ENCODE results near the gene MGMT.

Gene MGMT

DNA sequence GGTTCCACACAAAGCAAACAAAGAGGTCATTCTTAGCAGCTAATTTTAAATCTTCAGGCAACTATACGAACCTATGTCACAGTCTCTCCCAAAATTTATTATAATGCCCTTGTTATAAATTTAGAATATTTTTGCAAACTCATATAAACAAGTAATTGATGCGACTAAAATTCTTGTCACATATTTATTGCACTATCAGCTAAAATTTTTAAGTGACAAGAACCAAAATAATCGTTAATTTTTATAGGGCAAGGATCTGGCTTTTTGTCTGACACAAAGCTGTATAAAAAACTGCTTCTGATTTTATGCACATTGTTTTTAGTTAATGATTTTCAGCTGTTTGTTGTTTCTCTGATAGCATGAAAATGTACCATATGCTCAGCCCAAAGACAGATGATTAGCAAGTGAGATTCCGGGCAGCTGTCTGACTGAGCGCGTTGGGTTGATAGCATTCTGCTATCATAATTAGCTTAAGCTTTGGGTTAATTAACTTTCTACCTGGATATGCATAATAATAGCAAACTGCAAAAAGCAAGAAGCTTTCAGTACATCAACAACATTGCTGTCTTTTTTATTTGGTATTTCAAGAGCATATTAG, 136.0 kb downstream of the MGMT start:
- no peak for DNase-seq

DNA sequence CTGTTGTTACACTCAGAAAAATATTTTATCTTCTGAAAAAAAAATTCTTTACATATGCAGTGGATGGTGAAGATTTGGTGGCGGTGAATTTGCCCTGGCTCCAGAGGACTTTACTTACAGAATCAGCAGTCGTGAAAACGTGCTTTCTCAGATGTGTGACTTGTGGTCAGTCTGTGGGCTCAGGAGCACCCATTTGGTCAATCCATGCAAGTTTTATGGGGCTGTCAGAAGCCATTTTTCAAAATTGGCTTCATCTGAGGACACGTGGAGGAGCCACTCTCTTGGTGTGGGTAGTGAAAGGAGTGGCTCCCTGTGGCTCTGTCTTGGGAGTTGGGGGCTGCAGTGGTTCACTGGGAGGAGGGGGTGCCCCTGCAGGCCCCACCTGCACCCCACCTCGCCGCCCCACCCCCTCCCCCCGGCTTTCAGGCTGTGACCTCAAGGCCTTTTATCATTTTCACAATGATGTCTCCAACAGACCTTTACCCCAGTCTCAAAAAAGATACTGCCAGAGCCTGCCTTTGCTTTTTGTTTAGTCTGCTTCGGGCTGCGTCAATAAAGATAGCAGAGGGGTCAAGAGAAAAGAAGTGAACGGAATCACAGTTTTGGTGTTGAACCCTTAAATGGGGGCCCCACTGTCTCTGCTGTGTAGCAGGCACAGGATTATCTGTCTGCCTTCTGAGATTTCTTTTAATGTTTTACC, 137.4 kb downstream of the MGMT start:
- DNase-seq: no peak

DNA sequence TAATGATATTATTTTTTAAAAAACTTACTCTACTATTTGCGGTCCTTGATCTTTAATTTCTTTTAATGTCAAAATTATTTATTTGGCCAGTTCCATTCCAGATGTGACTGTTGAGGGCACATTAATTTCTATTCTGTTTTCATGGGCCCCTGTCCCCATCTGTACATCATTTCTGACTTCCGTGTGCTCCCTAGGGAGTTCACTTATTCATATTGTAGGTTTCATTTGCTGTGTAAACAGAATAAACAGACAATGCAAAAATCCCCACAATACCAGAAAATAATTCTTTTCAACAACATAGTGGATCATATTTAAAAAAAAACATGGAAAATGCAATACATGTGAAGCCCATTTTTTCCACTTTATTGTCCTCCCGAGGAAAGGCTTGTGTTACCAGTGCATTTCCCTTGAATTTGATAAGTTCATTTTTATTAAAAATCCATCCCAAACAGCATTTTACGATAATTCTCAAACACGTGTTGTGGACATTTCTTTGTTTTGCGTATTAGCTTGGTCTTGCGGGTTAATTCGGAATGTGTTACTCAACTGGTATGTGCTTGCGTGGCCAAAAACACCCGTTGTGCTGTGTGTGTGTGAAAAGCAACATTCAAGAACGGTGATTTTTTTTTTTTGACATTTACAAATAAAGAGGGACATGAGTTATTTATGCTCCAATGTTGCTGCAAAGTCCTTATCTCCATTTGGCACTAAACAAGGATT, 138.4 kb downstream of the MGMT start:
- DNase-seq: no peak

DNA sequence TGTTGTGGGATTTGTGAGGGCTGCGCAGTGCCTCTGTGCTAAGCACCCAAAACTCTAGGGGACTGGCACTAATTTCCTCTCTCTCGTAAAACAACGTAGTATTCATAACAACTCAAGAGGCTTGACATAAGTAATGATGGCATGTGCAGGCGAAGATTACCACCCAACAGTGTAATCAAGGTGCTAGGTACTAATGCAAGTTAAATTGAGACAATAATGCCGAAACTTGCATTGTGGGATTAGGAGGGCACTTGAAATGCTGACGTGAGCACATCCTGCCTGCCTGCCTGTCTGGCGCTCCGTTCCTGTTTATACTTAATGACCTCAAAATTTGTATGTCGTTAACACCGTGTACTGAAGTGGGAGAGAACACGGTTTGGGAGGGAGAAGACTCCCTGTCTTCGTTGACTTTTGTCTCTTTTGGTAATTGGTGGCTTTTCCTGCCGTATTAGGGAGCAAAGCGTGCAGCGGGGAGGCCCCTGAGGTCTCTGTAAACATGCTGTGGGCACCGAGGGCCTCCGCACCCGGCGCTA, 139.0 kb downstream of the MGMT start:
- no peak for DNase-seq

DNA sequence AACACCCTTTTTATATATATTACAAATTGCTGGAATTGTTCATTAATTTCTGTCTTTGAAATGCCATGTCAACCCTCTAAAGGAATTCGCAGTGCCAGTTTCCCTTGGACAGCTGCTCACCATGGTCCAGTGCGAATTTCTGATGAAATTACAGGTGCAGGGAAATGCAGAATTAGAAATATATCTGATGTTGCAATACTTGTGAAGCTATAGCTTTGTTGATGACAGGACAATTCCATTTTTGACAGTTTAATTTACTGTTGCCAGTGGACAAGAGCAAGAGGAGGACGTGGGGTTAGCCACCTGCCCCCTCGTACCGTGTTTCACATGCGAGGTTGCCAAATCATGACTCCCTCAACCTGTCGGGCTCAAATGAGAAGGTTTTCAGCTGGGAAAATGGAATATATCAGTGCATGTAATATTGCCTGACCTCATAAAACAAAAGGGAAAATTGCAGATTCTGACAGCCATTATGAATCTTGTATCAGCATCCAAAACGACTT, 140.6 kb downstream of the MGMT start:
- DNase-seq: no peak

DNA sequence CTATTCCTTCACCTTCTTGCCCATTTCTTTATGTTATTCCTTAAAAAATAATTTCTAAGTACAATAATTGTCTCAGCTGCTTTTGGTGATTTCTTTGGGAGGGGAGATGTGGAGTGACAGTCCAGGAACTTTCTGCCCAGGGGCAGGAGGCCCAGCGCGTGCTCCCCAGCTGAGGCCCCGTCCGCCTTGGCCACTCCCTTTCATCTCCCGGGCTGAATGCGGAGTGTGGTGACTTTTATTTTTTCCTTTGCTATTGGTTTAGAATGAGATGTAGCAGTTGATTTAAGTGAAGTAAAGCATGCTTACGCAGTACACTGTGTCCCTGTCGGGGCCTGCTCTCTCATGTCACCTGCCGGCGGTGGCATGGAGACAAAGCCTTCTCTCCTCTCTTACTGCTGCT, 141.6 kb downstream of the MGMT start:
- DNase-seq: no peak

DNA sequence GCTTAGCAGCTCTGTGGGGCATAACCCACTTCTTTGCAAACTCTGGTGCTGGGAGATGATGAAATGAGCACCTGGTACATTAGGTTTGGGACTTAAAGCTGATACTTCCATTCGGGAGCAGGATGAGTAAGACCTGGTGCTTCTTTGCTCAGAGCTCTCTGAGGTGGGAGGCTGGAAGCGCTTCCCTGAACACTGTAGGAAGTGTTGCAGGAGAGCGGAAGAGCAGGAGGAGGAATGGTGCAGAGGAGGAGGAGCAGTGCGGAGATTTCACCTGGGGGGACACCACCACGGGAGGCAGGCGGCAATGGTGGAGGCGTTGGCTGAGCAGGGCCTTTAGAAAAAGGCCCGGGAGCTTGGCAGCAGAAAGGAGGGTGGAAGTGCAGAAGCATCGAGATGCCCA, 142.5 kb downstream of the MGMT start:
- DNase-seq: no peak

DNA sequence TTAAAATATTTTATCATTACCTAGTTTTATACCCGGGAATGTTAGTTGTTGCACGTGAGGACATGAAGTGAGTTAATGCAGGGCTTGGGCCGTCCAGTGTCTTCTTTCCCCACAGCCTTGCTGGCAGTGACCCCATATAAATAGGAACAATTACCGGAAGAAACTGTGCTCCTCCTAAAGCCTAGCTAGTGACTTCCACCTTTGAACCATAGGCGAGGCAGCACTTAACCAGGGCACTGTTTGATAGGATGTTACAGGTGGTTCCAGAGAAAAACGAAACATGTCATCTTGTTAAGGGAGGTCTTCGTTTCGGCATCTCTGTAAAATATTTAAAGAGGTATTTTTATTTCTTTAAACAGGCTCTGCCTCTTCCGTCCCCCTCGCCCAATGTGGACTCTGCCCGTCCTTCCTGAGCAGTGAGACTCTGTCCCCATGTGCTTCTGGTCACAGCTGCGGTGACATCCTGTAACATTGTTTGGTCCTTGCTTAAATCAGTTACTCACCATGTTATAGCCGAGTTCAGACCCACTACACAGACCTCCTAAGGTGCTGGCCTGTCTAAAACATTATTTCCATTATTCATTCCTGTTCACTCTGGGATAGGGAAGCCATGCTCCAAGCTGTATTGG, 145.6 kb downstream of the MGMT start:
- DNase-seq: no peak

DNA sequence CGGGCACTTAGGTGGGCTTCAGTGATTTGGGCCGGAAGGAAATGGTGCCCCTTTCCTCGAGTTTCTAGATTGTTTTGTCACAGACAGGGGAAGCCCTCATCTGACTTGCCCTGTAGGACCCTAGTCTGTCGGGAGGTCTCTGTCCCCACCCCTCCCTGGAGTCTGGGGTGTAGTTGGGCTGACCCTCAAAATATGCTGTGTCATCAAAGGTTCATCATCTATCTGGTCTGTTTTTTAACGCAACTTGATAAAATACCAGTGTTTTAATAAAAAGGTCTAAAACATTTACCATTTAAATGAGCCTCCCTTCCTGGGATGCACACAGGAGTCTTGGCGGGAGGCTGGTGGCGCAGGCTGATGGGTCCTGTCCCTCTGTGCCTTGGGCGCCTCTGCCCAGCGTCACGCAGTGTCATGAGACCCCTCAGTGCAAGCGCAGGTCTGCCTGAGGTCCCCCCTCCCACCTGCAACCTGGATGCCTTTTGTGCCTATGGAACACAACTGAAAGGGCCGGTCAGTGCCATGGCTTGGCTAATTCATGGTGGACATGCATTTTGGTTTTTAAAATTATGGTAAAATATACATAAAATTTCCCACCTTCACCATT, 146.4 kb downstream of the MGMT start:
- no peak for DNase-seq

DNA sequence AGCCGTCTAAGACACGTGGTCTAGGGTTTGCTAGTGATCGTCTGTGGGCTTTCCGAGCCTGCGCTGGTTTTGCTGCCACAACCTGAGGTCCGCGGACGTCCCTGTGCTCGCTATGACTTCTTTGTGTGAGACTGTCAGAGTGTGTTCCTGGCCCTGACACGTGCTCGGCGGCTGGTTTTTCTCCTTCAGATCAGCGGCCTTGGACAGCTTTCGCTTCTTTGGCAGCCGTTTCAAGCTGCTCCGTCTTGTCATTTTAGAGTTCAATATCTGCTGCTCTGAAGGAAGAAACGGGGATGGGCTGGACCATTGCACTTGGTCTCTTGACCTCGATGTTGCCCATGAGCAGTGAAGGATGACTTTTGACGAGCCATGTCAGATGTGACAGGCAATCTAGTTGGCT, 147.3 kb downstream of the MGMT start:
- no peak for DNase-seq

DNA sequence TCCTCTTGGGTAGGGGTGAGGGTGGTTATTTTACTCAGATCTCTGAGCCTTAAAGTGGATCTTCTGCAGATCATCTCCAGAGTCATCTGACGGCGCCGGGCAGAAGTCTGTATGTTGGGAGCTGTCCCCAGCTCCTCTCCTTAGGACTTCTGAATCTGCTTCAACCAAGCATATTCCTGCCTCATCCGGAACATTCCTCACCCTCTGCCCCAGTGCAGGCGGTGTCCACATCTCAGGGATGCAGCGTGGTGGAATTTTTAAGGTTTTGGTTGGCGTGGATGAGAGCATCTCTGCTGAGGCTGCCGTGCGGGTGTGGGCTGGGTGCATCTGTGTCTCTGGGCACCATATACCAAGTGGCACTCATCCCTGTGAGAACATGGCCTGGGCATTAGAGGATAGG, 148.3 kb downstream of the MGMT start:
- no peak for DNase-seq

DNA sequence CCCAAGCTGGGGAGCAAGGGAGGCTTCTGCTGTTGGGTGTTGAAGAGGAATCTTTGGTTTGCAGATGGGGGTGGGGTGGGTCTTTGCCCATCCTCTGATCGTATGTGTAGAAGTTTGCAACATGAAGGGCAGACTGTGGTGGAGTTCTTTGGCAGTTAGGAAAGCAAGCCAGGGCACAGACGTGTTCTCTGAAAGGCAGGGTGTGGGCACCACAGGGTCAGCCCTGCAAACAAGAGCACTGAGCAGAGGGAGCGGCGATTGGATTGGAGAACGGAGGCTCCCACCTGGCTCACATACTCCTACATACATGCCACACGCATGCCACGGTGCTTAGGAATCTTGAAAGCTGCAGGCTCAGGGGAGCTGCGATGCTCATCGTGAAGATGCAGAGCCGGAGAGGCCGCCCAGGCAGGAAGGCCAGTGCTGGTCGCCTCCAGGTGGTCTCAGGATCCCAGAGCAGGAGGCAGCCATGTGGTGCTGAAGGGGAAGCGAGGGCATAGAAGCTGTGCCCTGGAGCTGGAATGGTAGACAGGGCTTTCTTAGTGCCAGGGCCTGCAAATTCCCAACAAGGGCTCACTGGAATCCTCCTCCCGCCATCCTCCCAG, 149.0 kb downstream of the MGMT start:
- DNase-seq: no peak

DNA sequence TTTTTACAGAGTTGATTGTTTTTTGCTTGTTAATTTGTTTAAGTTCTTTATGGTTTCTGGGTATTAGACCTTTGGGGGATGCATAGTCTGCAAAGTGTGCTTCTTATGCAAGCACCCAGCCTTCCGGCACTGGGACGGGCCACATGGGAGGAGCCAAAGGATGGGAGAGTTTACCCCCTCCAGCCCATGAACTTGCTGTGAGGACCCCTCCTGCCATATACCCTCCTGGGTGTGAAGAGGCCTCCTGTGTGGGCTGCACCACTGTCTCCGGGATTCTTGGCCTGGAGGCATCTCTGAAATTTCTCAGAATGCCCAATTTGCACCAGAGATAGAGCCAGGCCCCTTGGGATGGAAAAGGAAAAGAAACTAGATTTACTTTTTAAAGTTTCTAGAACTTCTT, 150.7 kb downstream of the MGMT start:
- no peak for DNase-seq

DNA sequence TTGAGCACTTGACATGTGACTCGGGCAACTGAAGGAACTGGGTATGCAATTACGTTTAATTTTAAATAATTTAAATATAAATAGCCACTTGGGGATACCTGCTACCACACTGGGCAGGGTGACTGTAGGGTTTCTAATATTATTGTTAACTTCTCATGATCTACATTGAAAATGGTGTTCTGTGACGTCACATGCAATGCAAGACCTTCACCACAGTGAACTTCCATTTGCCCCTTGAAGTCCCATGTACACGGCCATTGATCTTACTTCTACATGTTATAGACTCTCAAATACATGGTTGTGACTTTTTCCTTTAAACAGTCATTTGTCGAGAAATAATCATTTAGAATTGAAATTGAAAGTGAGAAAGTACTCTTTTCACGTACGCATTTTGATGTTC, 154.0 kb downstream of the MGMT start:
- DNase-seq: no peak

DNA sequence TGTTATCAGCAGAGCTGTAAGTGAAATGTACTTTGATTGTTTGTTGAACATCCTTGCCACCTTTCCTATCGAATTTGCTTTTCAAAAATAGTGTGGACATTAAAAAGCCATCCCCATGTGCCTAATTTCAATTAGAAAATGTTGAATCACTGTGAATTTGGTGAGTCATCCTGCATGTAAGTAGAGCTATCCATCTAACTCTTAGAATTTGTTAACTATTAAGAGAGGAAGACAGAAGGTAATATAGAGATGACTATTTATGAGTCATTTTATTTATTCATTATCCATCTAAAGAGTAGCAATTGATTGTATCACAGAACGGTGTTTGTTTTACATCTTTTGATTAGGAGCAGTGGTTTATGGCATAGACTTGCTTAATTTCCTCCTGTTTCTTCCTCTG, 154.7 kb downstream of the MGMT start:
- no peak for DNase-seq

DNA sequence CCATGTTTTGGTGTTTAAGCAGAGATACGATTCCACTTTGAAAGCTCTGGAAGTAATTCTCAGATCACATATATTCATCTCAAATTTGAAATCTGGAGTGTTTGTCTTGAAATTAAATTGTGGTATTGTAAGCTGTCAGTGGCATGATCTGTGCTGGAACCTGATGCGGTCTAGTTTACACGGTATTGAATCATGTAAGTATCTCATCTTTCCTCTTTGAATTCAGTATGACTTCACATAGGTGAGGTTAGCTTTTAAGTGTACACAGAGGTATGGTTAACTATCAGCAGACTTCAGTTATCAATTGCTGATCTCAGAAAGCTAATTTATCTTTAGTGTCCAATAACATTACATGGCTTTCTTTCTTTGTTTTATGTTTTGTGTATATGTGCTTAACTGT, 155.2 kb downstream of the MGMT start:
- DNase-seq: no peak

DNA sequence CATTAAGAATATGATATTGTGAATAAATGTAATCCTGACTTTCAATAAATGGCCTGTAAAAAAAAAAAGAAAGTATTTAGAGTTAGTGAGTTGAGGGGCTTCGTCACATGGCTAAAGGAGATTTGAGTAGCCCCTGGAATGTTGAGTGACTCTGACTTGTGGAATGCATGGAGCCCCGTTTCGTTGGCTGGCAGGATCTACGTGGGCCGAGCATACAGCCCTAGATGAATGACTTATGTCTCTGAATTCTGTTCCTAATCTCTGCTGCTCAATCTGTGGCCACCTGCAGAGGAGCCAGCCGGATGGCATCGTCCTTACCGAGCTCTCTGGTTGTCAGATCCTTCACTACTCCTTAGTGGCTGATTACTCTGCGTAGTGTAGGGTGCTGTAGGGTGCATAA, 155.7 kb downstream of the MGMT start:
- no peak for DNase-seq

DNA sequence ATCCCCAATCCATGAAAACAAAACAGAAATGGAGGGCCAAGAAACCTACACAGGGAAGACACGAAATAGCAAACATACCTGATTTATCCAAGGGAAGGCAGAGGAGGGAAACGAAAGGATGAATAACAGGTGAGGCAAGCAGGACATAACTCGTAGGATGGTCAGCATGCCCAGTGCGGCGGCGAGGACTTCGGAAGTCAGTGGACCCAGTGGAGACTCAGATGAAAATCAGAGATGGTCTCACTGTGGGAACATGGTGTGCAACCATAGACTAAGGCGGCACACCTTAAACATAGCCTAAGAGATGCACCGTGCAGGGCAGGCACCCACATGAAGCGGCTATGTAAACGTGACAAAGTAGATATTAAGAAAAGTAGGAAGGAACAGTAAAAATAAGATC, 157.5 kb downstream of the MGMT start:
- no peak for DNase-seq

DNA sequence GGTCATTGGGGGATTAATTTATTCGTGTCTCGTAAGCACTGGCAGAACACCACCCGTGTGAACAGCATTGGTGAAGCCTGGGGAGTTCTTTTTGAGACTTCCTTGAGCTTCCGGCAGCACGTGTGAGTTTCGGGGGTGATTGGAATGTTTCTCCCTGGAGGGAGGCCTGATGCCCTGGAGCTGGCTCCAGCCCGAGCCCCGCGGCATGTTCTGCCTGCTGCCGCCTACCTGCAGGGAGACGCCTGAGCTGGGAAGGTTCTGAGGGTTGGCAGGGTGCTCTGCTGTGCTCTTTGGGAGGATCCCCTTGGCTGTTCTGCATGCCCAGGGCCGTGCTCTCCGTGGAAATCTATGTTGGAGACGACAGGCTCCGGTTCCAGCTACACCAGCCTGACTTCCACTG, 159.3 kb downstream of the MGMT start:
- no peak for DNase-seq

DNA sequence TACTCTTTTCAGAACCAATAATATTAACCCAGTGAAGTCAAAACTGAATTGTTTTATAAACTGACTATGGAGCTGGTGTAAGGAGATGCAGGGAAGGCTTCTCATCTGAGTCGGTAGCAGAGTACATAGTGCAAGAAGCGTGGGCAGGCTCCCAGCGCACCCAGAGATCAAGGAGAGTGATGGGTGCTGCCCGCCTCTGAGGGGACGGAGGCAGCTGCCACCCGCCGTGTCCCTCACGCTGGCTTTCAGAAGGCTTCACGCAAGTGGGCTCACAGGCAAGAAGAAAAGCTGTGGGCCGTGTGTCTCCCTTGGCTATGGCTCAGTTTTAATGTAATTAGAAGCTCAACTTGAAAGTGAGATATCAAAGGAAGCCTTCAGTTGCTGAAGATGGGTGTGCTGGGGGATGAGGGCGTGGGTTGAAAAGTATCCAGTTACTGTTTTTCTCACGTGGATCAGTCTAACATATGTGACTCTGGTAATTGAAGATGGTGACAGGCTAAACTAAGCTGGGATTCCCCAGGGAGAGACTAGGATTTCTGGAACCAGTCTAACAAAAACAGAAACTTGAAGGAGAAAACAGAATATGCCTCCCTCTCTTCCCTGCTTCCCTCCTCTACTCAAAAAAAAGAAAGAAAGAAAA, 159.9 kb downstream of the MGMT start:
- no peak for DNase-seq

DNA sequence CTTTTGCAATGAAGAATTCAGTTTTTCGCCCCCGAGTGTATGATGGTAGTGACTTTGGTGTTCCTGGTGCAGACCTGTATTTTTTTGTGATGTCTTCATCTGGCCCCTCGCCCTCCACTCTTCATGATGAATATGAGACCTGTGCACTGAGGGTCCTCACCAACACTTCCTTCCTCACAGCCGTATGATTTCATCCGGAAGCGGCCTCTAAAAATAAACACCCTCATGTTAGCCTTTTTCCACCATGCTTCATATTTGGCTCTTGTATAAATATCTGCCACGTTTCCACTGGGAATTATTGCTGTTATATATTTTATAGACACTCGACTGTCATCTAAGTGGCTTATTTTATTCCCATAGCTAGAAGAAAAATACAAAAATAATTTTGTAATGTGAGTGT, 160.4 kb downstream of the MGMT start:
- no peak for DNase-seq

DNA sequence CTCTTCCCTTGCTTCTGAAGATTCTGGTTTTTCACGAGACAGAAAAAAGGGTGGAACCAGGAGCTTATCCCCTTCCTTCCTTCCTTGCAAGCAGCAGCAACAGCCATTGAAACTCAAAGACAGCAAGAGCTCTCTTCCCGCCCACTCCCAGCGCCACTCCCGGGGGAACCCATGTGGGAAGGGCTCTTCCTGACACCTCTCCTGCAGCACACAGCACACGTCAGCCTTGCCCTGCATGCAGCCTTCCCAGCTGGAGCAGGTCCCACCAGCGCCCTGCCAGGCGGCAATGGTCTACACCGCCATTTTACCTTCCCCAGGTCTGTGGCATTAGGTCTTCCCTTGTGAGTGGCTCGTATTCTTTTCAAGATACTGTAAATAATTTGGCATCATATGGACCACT, 161.8 kb downstream of the MGMT start:
- DNase-seq: no peak
